ENCODE data around the gene MINK1. TPM values are rescaled to one million over a fixed set of nuclear protein-coding genes. Genes with fewer than 3 reads are reported as not detected.
"Not testable (repeated sequence)": the region's sequence is repeated elsewhere in the genome, so short reads cannot be mapped to it uniquely, and the experiment has no call there.

MINK1 gene
- total and polyA plus RNA-seq, 2 donors = 10.2 to 83.8 TPM

DNA sequence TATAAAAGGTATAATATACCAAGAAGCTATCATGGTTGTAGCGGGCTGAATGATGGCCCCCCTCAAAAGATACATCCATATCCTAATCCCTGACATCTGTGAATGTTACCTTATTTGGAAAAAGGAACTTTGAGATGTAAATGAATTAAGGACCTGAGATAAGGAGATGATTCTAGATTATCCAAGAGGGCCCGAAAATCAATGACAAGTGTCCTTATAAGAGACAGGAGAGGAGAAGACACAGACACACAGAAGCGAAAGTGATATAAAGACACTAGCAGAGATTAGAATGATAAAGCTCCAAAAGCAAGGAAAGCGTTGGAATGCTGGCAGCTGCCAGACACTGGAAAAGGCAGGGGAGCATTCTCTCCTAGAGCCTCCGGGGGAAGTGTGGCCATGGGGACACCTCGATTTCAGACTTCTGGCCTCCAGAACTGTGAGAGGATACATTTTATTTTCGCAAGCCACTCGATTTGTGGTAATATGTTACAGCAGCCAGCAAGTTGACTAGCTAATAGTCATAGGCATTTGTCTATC, 86.4 kb downstream of the MINK1 start:
- H3K36me3 ChIP-seq (ENCODE audit: control insufficient read depth in 2 of 2, insufficient read depth in 2 of 2, low read length in 1 of 2) = no peaks in the 10 kb centered on the region
- no peak overlapping the region for H3K27ac ChIP-seq (ENCODE audit: low read depth in 1 of 2, low read length in 1 of 2)
- no peak overlapping the region for H3K4me3 ChIP-seq (ENCODE audit: low read length in 2 of 2)
- DNase-seq (ENCODE audit: low read depth in 6 of 9, low spot score in 9 of 9) = no peak
- H3K9me3 ChIP-seq (ENCODE audit: control insufficient read depth in 2 of 2, insufficient read depth in 1 of 2, low read length in 1 of 2) = no peaks in the 10 kb centered on the region
- 94% methylated on average over 8 of the region's 8 CpGs for WGBS
- H3K27me3 ChIP-seq (ENCODE audit: control insufficient read depth in 2 of 2, insufficient read depth in 1 of 2, low read length in 1 of 2) = no peaks in the 10 kb centered on the region
- H3K4me1 ChIP-seq (ENCODE audit: control insufficient read depth in 2 of 2, insufficient read depth in 2 of 2, low read length in 2 of 2) = no peaks in the 10 kb centered on the region

DNA sequence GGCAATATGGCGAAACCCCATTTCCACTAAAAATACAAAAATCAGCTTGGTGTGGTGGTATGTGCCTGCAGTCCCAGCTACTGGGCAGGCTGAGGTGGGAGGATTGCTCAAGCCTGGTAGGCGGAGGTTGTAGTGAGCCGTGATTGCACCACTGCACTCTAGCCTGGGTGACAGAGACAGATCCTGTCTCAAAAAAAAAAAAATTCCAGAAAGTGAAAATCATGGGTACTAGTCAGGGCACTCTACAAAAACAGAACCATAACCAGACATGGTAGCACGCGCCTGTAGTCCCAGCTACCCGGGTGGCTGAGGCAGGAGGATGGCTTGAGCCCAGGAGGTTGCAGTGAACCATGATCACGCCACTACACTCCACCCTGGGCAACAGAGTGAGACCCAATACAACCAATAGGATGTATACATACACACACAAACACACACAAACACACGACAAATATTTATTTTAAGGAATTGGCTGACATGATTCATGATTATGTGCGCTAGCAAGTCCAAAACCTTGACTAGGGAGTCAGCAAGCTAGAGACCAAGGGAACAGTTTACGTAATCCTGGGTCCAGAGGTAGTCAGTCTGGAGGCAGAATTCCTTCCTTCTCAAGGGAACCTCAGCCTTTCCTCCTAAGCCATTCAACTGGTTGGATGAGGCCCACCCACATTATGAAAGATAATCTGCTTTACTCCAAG, 87.4 kb downstream of the MINK1 start:
- no peaks in the 10 kb centered on the region for H3K9me3 ChIP-seq (ENCODE audit: control insufficient read depth in 2 of 2, insufficient read depth in 1 of 2, low read length in 1 of 2)
- H3K27ac ChIP-seq (ENCODE audit: low read depth in 1 of 2, low read length in 1 of 2) = no peak overlapping the region
- H3K36me3 ChIP-seq (ENCODE audit: control insufficient read depth in 2 of 2, insufficient read depth in 2 of 2, low read length in 1 of 2) = no peaks in the 10 kb centered on the region
- H3K4me3 ChIP-seq (ENCODE audit: low read length in 2 of 2) = no peak overlapping the region
- WGBS = 96% methylated on average over 10 of the region's 10 CpGs
- DNase-seq (ENCODE audit: low read depth in 6 of 9, low spot score in 9 of 9) = no peak
- no peaks in the 10 kb centered on the region for H3K4me1 ChIP-seq (ENCODE audit: control insufficient read depth in 2 of 2, insufficient read depth in 2 of 2, low read length in 2 of 2)
- H3K27me3 ChIP-seq (ENCODE audit: control insufficient read depth in 2 of 2, insufficient read depth in 1 of 2, low read length in 1 of 2) = no peaks in the 10 kb centered on the region

DNA sequence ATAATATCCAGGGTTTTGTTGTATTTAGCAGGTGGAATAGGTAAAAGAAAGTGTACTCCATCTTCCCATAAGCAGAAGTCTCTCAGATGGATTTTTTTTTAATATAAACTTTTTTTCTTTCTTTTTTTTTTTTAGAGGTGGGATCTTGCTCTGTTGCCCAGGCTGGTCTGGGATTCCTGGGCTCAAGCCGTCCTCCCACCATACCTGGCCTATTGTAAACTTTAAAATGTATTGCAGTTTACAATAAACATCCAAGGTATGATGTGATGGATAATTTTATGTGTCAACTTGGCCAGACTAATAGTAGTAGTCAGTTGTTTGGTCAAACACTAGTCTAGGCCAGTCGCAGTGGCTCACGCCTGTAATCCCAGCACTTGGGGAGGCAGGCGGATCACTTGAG, 88.2 kb downstream of the MINK1 start:
- no peaks in the 10 kb centered on the region for H3K36me3 ChIP-seq (ENCODE audit: control insufficient read depth in 2 of 2, insufficient read depth in 2 of 2, low read length in 1 of 2)
- no peak for DNase-seq (ENCODE audit: low read depth in 6 of 9, low spot score in 9 of 9)
- no peaks in the 10 kb centered on the region for H3K4me1 ChIP-seq (ENCODE audit: control insufficient read depth in 2 of 2, insufficient read depth in 2 of 2, low read length in 2 of 2)
- H3K27ac ChIP-seq (ENCODE audit: low read depth in 1 of 2, low read length in 1 of 2) = no peak overlapping the region
- H3K4me3 ChIP-seq (ENCODE audit: low read length in 2 of 2) = no peak overlapping the region
- WGBS = 96% methylated on average over 4 of the region's 4 CpGs
- H3K27me3 ChIP-seq (ENCODE audit: control insufficient read depth in 2 of 2, insufficient read depth in 1 of 2, low read length in 1 of 2) = no peaks in the 10 kb centered on the region
- H3K9me3 ChIP-seq (ENCODE audit: control insufficient read depth in 2 of 2, insufficient read depth in 1 of 2, low read length in 1 of 2) = no peaks in the 10 kb centered on the region

DNA sequence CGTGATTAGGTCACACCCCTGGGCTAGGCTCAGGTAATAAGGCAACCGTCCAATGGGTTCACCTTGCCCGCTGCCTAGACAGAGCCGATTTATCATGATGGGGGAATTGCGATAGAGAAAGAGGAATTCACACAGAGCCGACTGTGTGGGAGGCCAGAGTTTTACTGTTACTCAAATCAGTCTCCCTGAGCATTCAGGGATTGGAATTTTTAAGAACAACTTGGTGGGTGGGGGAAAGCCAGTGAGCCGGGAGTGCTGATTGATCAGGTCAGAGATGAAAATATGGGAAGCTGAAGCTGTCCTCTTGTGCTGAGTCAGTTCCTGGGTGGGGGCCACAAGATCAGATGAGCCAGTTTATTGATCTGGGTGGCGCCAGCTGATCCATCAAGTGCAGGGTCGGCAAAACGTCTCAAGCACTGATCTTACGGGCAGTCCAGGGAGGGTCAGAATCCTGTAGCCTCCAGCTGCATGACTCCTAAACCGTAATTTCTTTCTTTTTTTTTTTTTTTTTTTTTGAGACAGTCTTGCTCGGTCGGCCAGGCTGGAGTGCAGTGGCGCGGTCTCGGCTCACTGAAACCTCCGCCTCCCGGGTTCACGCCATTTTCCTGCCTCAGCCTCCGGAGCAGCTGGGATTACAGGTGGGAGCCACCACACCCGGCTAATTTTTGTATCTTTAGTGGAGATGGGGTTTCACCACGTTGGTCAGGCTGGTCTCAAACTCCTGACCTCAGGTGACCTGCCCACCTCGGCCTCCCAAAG, 93.6 kb downstream of the MINK1 start:
- H3K4me3 ChIP-seq (ENCODE audit: low read length in 2 of 2); H3K27ac ChIP-seq (ENCODE audit: low read depth in 1 of 2, low read length in 1 of 2); H3K4me1 ChIP-seq (ENCODE audit: control insufficient read depth in 2 of 2, insufficient read depth in 2 of 2, low read length in 2 of 2); H3K27me3 ChIP-seq (ENCODE audit: control insufficient read depth in 2 of 2, insufficient read depth in 1 of 2, low read length in 1 of 2); H3K9me3 ChIP-seq (ENCODE audit: control insufficient read depth in 2 of 2, insufficient read depth in 1 of 2, low read length in 1 of 2); DNase-seq (ENCODE audit: low read depth in 6 of 9, low spot score in 9 of 9); H3K36me3 ChIP-seq (ENCODE audit: control insufficient read depth in 2 of 2, insufficient read depth in 2 of 2, low read length in 1 of 2): not testable (repeated sequence)
- WGBS = 96% methylated on average over 24 of the region's 24 CpGs

DNA sequence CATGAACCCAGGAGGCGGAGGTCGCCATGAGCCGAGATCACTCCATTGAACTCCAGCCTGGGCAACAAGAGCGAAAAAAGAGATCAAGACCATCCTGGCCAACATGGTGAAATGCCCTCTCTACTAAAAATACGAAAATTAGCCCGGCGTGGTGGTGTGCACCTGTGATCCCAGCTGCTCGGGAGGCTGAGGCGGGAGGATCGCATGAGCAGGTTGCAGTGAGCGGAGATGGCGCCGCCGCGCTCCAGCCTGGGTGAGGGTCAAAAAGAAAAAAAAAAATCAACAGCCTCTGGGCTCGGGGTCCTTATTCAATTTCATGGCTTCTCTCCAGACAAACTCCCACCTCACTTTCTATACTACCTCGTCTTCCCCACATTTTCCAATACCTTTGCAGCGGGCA, 95.7 kb downstream of the MINK1 start:
- no peak overlapping the region for H3K4me3 ChIP-seq (ENCODE audit: low read length in 2 of 2)
- no peak overlapping the region for H3K27ac ChIP-seq (ENCODE audit: low read depth in 1 of 2, low read length in 1 of 2)
- H3K4me1 ChIP-seq (ENCODE audit: control insufficient read depth in 2 of 2, insufficient read depth in 2 of 2, low read length in 2 of 2) = no peaks in the 10 kb centered on the region
- no peaks in the 10 kb centered on the region for H3K36me3 ChIP-seq (ENCODE audit: control insufficient read depth in 2 of 2, insufficient read depth in 2 of 2, low read length in 1 of 2)
- peaks cover 0 to under 1% of the 10 kb centered on the region in 2 donors for H3K27me3 ChIP-seq (ENCODE audit: control insufficient read depth in 2 of 2, insufficient read depth in 1 of 2, low read length in 1 of 2)
- no peaks in the 10 kb centered on the region for H3K9me3 ChIP-seq (ENCODE audit: control insufficient read depth in 2 of 2, insufficient read depth in 1 of 2, low read length in 1 of 2)
- no peak for DNase-seq (ENCODE audit: low read depth in 6 of 9, low spot score in 9 of 9)
- WGBS = 98% methylated on average over 18 of the region's 18 CpGs

DNA sequence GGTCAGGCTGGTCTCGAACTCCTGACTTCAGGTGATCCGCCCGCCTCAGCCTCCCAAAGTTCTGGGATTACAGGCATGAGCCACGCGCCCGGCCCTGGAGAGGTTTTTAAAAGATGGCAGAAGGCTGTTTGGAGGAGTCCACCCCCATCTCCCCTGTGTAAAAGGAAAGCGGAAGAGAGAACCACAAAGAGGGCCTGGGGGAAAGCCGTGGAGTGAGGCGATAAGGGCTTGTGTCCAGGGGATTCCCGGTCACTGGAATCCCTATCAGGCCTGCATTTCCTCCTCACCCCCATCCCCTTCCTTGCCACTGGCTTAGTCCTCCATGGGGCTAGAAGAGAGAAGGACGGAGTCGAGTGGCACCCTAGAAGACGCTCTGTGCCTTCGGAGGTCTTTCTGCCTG, 98.8 kb downstream of the MINK1 start, which contains the start of gene GP1BA:
Gene GP1BA (plus strand): TSS at position 315 of the 400 bp plus-strand sequence. CDS start 328 bp downstream, outside the sequence.
- no peak for DNase-seq (ENCODE audit: low read depth in 6 of 9, low spot score in 9 of 9)
- peaks cover 3 to 5% of the 10 kb centered on the region in 2 donors for H3K4me1 ChIP-seq (ENCODE audit: control insufficient read depth in 2 of 2, insufficient read depth in 2 of 2, low read length in 2 of 2)
- peaks cover 0 to 8% of the 10 kb centered on the region in 2 donors for H3K27me3 ChIP-seq (ENCODE audit: control insufficient read depth in 2 of 2, insufficient read depth in 1 of 2, low read length in 1 of 2)
- H3K4me3 ChIP-seq (ENCODE audit: low read length in 2 of 2) = no peak within 1 kb of the TSS
- H3K36me3 ChIP-seq (ENCODE audit: control insufficient read depth in 2 of 2, insufficient read depth in 2 of 2, low read length in 1 of 2) = peaks cover 11 to 13% of the 10 kb centered on the region in 2 donors
- no peaks in the 10 kb centered on the region for H3K9me3 ChIP-seq (ENCODE audit: control insufficient read depth in 2 of 2, insufficient read depth in 1 of 2, low read length in 1 of 2)
- WGBS = 71% methylated on average over 14 of the region's 14 CpGs
- H3K27ac ChIP-seq (ENCODE audit: low read depth in 1 of 2, low read length in 1 of 2) = no peak within 1 kb of the TSS

DNA sequence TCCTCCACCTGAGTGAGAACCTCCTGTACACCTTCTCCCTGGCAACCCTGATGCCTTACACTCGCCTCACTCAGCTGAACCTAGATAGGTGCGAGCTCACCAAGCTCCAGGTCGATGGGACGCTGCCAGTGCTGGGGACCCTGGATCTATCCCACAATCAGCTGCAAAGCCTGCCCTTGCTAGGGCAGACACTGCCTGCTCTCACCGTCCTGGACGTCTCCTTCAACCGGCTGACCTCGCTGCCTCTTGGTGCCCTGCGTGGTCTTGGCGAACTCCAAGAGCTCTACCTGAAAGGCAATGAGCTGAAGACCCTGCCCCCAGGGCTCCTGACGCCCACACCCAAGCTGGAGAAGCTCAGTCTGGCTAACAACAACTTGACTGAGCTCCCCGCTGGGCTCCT, 99.6 kb downstream of the MINK1 start:
- H3K4me1 ChIP-seq (ENCODE audit: control insufficient read depth in 2 of 2, insufficient read depth in 2 of 2, low read length in 2 of 2) = peaks cover 3 to 5% of the 10 kb centered on the region in 2 donors
- H3K36me3 ChIP-seq (ENCODE audit: control insufficient read depth in 2 of 2, insufficient read depth in 2 of 2, low read length in 1 of 2) = peaks cover 18 to 21% of the 10 kb centered on the region in 2 donors
- 93% methylated on average over 12 of the region's 12 CpGs for WGBS
- H3K9me3 ChIP-seq (ENCODE audit: control insufficient read depth in 2 of 2, insufficient read depth in 1 of 2, low read length in 1 of 2) = no peaks in the 10 kb centered on the region
- H3K27ac ChIP-seq (ENCODE audit: low read depth in 1 of 2, low read length in 1 of 2) = no peak overlapping the region
- H3K27me3 ChIP-seq (ENCODE audit: control insufficient read depth in 2 of 2, insufficient read depth in 1 of 2, low read length in 1 of 2) = peaks cover 0 to 8% of the 10 kb centered on the region in 2 donors
- no peak overlapping the region for H3K4me3 ChIP-seq (ENCODE audit: low read length in 2 of 2)
- DNase-seq (ENCODE audit: low read depth in 6 of 9, low spot score in 9 of 9) = no peak

DNA sequence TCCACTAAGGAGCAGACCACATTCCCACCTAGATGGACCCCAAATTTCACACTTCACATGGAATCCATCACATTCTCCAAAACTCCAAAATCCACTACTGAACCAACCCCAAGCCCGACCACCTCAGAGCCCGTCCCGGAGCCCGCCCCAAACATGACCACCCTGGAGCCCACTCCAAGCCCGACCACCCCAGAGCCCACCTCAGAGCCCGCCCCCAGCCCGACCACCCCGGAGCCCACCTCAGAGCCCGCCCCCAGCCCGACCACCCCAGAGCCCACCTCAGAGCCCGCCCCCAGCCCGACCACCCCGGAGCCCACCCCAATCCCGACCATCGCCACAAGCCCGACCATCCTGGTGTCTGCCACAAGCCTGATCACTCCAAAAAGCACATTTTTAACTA, 100.5 kb downstream of the MINK1 start:
- DNase-seq (ENCODE audit: low read depth in 6 of 9, low spot score in 9 of 9) = no peak

More for the DNA sequence above, 100.5 kb downstream of the MINK1 start:
- no peak overlapping the region for H3K27ac ChIP-seq (ENCODE audit: low read depth in 1 of 2, low read length in 1 of 2)
- H3K4me1 ChIP-seq (ENCODE audit: control insufficient read depth in 2 of 2, insufficient read depth in 2 of 2, low read length in 2 of 2) = peaks cover 7 to 9% of the 10 kb centered on the region in 2 donors
- peaks cover 0 to 8% of the 10 kb centered on the region in 2 donors for H3K27me3 ChIP-seq (ENCODE audit: control insufficient read depth in 2 of 2, insufficient read depth in 1 of 2, low read length in 1 of 2)
- no peak overlapping the region for H3K4me3 ChIP-seq (ENCODE audit: low read length in 2 of 2)
- no peaks in the 10 kb centered on the region for H3K9me3 ChIP-seq (ENCODE audit: control insufficient read depth in 2 of 2, insufficient read depth in 1 of 2, low read length in 1 of 2)
- WGBS = 54% methylated on average over 16 of the region's 16 CpGs
- H3K36me3 ChIP-seq (ENCODE audit: control insufficient read depth in 2 of 2, insufficient read depth in 2 of 2, low read length in 1 of 2) = peaks cover 25 to 28% of the 10 kb centered on the region in 2 donors
